ENCODE data around the gene NAPSA.

GRCh38 chr19:50380751-50381151 lies 15.3 kb upstream of the NAPSA start:
- no peak for TF ChIP-seq POLR2A (IDR thresholded peaks at IDR 0.05)
- no peak for TF ChIP-seq CTCF (IDR thresholded peaks at IDR 0.05)

Data from prostate gland (tissue), 2 donors.